ENCODE data around the gene GPX5.

GRCh38 chr6:28478518-28478917 is 47.2 kb upstream of the GPX5 start:
- TF ChIP-seq ZNF837 (tag by site-specific recombination; IDR thresholded peaks at IDR 0.05) (no peak), ZNF664 (tag by site-specific recombination; IDR thresholded peaks at IDR 0.05) (no peak), ZNF169 (tag by site-specific recombination; IDR thresholded peaks at IDR 0.05) (no peak), CTCF (tag by site-specific recombination; IDR thresholded peaks at IDR 0.05) (no peak)

Data from HEK293 (cell line).